RWPE1 (cell line): ENCODE results near the gene SDCBP2.

ENCODE experiments used
- CTCF ChIA-PET: fragments of 350-600 bp; sonication (Branson Sonifier 250); formaldehyde crosslinking; extraction: SDS; loops from one replicate; lab custom pipeline; 2021; lab: Yijun Ruan, JAX
- POLR2A ChIA-PET: fragments of 400-600 bp; formaldehyde crosslinking; extraction: SDS; loops from one replicate; lab custom pipeline; 2020; ENCODE audit warnings: antibody characterized with exemption; ENCODE audit not compliant: low non-redundant PET; lab: Yijun Ruan, JAX
- DNase-seq: peaks from one replicate; pipeline ENCODE4 v3.0.0; 2012; ENCODE audit warnings: low spot score
- H3K27ac ChIP-seq: fragments of 450-650 bp; 2 replicates; pipeline ENCODE4 v1.5.1; 2017
- TF ChIP-seq, protein P1 (sequence below): fragments of 450-650 bp; conservative IDR thresholded peaks from 2 replicates; pipeline ENCODE4 v1.5.1; 2017; ENCODE audit warnings: low read depth, mild to moderate bottlenecking

Gene SDCBP2, protein sequence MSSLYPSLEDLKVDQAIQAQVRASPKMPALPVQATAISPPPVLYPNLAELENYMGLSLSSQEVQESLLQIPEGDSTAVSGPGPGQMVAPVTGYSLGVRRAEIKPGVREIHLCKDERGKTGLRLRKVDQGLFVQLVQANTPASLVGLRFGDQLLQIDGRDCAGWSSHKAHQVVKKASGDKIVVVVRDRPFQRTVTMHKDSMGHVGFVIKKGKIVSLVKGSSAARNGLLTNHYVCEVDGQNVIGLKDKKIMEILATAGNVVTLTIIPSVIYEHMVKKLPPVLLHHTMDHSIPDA

DNA sequence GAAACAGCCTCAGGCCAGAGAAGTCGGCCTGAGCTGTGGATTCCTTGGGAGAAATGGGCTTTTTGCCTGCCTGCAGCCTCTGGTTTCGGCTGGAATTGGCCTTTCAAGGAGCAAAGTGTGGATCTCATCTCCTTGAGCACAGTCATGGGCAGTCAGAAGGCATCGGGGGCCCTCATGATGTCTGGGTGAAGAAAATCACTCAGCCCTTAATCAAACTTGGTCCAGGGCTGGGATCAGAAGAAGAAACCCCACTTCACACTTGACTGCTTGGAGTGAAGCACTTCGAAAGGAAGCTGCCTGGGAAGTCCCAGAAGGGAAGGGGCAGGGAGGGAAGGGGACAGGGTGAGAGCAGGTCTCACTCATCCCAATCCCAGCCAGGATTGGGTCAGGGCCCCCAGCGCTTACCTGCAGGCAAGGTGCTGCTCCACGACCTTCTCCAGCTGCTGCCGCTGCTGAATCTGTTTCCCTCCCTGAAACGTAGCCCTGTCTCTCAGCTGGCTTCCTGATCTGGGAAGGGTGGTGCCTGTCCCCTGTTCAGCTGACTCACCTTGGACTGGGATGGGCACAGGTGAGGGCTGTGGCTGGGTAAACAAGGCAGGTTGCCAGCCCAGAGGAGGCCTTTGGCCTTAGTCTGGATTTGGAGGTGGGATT, at the start of gene SDCBP2:
TSS of gene SDCBP2 (minus strand) at position 460 of the 651 bp plus-strand sequence. CDS start 8,723 bp downstream, outside the sequence.
- ChIA-PET POLR2A (no interaction called here), CTCF (interaction anchor here (0.6 to 0.9 kb wide), 2 partner anchors 14 to 16 kb away, joined by 4 to 5 read pairs; no protein-coding TSS in a partner anchor)
- DNase-seq = peak; percentile 75
- H3K27ac ChIP-seq = peak within 1 kb of the TSS; percentile 72
- TF ChIP-seq, protein P1, sequence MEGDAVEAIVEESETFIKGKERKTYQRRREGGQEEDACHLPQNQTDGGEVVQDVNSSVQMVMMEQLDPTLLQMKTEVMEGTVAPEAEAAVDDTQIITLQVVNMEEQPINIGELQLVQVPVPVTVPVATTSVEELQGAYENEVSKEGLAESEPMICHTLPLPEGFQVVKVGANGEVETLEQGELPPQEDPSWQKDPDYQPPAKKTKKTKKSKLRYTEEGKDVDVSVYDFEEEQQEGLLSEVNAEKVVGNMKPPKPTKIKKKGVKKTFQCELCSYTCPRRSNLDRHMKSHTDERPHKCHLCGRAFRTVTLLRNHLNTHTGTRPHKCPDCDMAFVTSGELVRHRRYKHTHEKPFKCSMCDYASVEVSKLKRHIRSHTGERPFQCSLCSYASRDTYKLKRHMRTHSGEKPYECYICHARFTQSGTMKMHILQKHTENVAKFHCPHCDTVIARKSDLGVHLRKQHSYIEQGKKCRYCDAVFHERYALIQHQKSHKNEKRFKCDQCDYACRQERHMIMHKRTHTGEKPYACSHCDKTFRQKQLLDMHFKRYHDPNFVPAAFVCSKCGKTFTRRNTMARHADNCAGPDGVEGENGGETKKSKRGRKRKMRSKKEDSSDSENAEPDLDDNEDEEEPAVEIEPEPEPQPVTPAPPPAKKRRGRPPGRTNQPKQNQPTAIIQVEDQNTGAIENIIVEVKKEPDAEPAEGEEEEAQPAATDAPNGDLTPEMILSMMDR = no peak

DNA sequence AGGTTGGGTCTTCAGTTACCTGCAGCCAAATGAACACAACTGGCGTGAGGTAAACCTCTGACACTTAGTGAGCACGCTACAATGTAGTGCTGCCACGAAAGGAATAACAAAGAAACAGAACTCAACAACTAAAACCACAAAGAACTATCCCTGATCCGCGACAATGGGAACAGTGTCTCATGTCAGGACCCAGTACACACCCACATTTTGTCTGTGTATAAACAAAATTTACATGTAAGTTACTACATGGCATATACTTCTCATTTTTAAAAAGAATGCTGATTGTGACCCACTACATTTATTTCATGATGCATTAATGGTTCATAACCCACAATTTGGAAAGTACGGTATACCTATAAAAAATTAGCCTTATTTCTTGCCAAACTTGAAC, 49.8 kb upstream of the SDCBP2 start:
- DNase-seq = no peak
- ChIA-PET CTCF (no interaction called here), POLR2A (no interaction called here)
- TF ChIP-seq, protein P1 = no peak
- H3K27ac ChIP-seq = no peak overlapping the region

DNA sequence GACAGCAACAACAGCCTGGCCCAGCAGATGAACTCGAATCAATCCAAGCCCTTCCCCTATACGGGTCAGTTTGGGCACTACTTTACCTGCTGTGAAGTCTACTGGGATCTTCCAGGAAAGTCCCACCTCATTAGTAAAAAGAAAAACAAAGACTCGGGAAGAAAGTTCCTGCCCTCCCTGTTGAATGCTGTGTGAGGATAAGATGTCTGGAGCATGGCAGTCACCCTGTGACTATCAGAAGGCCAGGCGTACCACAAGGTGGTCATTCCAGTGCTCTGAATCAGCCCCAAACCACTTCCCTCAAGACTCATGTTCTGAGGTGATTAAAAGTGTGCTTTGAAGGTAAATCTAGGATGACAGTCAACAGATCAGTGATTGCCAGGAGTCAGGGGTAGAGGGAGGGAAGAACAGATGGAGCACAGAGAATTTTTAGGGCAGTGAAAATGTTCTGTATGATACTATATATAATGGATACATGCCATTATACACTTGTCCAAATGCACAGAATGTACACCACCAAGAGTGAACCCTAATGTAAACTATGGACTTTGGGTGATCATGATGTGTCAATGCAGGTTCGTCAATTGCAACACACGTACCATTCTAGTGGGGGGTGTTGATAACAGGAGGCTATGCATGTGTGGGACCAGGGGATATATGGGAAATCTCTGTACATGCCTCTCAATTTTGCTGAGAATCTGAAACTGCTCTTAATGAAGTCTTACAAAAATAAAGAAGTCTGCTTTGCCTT, 49.2 kb upstream of the SDCBP2 start:
- H3K27ac ChIP-seq = peak overlapping the region; percentile 35
- CTCF ChIA-PET = no interaction called here
- TF ChIP-seq, protein P1 = no peak
- POLR2A ChIA-PET = no interaction called here
- DNase-seq = peak; percentile 49

DNA sequence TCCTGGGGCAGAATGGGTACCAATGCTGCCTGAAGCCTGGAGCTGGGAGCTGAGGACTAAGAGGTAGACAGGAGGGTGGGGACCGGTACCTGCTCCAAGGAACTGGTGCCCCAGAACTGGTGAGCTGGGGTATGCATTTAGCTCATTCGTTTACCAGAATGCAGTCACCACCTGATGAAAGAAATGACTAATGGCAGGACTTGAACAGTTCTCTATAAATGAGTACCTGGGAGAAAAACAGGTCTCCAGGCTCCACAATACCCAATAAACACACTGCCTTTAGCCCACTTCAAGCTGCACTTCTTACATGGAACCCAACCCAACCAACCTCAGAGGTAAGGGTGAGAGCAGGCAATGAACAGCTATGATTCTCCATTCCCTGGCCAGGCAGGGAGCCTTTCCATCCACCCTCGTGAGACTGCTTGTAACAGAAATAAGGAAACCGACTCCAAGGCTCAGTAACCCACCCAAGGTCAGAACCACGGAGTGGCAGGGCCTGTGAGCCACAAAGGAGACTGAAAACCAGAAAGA, 48.5 kb upstream of the SDCBP2 start:
- TF ChIP-seq, protein P1 = no peak
- ChIA-PET POLR2A (interaction anchor here (0.6 kb wide), 1 partner anchor 38 kb away, joined by 3 read pairs; no protein-coding TSS in a partner anchor), CTCF (interaction anchor here (0.5 to 0.7 kb wide), 3 partner anchors 8 to 132 kb away, joined by 3 read pairs; no protein-coding TSS in a partner anchor)
- DNase-seq = no peak
- peak overlapping the region; percentile 35 for H3K27ac ChIP-seq

DNA sequence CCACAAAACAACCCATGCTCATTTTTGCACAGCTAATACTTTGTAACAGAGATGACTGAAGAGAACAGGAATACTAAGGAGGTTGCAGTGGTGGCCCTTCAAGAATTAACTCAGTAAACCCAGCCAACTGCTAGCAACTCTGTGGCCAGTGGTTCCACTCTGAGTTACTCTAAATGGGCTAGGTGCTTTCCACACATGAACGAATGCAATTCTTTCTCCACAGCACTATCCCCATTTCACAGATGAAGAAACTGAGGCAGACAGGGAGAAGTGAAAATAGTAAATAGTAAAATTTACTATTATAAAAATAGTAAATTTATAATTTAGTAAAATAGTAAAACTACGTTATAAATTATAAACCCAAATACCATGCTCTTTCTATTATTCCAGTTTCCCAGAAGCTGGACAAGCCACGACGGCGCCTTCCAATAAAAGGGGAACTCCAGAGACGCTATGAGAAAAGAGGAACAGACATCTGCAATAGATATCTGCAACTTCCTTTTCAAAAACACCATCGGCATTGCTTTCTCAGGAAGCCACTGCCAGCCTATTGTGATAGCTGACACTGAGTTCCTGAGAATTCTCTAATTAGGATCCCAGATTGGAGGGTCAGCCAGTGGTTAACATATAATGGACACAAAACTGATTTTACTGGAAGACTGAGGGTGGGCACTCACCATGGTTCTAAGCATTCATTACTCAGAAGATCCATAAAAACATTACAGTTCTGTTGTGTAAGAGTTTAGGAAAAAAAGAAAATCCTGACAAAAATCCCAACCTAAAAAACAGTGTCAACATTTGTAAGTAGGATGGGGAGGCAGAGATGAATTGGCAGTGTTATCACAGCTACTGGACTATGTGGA, 47.7 kb upstream of the SDCBP2 start:
- POLR2A ChIA-PET = interaction anchor here (0.6 kb wide), 1 partner anchor 39 kb away, joined by 3 read pairs; no protein-coding TSS in a partner anchor
- H3K27ac ChIP-seq = no peak overlapping the region
- TF ChIP-seq, protein P1 = no peak
- DNase-seq = no peak
- CTCF ChIA-PET = interaction anchor here (0.5 to 0.7 kb wide), 3 partner anchors 8 to 133 kb away, joined by 3 read pairs; no protein-coding TSS in a partner anchor
